GM21447 (cell line): ENCODE data around the gene KCNK3.

ENCODE experiments used
- ATAC-seq: cut with Tn5 transposase; IDR thresholded peaks from one replicate; pipeline ENCODE4 v1.9.1; 2021; ENCODE audit not compliant: unreplicated experiment

The KCNK3 gene

GRCh38 chr2:26711457-26712161, 19.1 kb downstream of the KCNK3 start:
- no peak for ATAC-seq

GRCh38 chr2:26712486-26713465, 20.3 kb downstream of the KCNK3 start:
- no peak for ATAC-seq

- ATAC-seq, result no peak
Observed at GRCh38 chr2:26715528-26716270, 23.2 kb downstream of the KCNK3 start.

GRCh38 chr2:26716340-26716739, 23.8 kb downstream of the KCNK3 start:
- ATAC-seq, result no peak

- no peak for ATAC-seq
Observed at GRCh38 chr2:26716769-26717168, 24.2 kb downstream of the KCNK3 start.

DNA sequence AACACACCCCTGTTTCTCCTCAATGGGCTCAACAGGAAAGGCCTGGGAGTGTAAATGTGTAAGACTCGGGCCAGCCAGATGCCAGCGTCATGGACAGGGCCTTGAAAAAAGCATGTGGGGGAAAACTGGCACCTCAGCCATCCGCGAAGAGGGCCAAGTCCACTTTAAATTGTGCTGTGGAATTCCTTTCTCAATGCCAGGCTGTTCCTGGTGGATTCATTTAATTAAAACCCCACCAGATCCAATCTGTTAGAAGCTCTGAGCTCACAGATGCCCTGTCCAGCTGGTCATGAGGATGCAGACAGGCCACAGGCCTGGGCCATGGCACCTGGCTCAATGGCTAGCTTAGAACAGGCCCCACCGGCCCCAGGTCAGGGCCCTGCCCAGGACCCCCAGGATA, 24.8 kb downstream of the KCNK3 start:
- ATAC-seq, result no peak

GRCh38 chr2:26718949-26719686, 26.6 kb downstream of the KCNK3 start:
- no peak for ATAC-seq

DNA sequence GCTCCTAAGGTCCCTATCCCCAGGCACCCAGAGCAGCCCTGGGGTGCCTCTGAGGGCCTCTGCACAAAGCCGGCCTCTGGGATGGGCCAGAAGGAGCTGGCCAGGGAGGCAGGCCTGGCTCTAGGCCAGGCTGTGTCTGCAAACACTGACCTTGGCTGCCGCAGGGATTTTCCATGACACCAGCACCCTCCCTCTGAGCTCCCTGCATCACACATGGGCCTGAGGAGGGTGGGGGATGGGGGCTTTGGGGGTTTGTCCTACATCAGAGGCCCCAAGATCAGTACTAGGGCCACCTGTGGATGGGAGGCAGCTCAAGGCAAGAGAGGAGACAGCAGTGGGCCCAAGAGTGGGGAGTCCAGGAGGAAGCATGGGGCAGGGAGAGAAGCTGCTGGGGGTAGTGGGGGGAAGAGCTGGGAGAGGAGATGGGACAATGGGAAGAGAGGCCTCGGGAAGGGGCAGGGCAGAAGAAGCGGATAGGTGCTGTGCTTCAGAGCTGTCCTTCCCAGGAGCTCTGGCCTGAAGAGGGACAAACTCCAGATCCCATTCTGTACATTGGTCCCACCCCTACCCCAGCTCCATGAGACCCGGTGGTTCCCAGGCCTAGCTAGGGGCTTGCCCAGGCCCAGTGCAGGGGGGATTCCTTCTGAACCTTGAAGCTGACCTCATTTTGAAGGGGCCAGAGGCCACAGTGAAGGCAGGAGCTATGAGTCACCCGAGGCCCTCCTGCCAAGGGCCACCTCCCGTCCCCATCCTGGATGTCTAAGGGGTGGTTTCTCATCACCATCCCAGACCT, 28.0 kb downstream of the KCNK3 start:
- no peak for ATAC-seq

DNA sequence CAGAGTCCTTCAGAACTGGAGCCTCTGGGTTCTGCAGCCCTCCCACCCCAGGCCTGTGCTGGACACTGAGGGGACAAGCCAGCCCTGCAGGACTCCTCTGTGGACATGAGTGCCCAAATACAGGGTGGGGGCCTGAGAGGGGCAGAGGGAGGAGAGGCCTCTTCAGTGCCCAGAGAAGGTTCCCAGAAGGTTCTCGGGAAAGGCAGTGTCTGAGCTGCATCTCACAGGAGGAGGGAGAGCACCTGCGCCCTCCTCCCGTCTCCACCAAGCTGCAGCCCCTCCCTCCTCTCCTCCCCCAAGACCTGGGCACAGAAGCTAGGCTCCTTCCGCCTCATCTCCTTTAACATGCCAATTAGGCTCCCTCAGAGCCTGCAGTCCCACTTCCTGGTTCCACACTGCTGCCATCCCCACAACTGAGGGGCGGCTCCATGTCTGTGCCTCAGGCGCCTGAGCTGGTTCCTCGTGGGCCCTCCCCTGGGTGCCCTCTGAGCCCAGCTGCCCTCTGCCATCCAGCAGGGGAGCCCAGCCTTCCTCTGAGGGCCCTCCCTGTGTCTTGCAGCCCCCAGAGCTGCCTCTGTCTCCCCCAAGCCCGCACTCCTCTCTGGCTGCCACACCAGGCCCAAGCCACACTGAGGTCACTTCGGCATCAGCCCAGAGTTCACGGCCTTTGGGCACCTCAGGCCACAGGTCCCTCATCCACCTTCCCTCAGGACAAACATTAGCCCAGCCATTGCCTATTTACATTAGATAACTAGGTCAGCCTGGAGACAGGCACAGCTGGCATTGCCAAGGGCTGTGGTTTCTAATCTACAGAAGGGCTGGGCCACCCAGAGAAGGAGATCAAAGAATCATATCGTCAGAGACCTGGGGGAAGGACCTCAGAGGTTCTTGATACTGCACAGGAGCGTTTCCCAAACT, 28.9 kb downstream of the KCNK3 start:
- no peak for ATAC-seq

- no peak for ATAC-seq
Observed at GRCh38 chr2:26722328-26722727, 29.8 kb downstream of the KCNK3 start.

DNA sequence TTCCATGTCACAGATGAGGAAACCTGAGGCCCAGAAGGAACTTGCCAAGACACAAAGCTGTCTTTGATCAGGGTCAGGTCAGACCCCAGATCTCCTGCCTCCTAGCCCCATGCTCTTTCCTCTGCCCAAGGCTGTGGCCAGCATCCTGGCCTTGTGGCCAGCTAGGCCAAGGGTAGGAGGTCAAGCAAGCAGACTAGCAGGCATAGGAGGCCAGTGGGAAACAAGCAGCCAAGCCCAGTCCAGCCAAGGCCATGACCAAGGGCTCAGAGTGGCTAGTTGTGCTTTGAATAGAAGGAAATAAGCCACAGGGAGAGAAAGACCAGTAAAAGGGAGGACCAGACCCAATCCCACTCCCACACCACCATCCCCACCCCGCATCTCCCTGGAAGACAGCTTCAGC, 30.4 kb downstream of the KCNK3 start:
- no peak for ATAC-seq

GRCh38 chr2:26723475-26723874, 31.0 kb downstream of the KCNK3 start:
- no peak for ATAC-seq

DNA sequence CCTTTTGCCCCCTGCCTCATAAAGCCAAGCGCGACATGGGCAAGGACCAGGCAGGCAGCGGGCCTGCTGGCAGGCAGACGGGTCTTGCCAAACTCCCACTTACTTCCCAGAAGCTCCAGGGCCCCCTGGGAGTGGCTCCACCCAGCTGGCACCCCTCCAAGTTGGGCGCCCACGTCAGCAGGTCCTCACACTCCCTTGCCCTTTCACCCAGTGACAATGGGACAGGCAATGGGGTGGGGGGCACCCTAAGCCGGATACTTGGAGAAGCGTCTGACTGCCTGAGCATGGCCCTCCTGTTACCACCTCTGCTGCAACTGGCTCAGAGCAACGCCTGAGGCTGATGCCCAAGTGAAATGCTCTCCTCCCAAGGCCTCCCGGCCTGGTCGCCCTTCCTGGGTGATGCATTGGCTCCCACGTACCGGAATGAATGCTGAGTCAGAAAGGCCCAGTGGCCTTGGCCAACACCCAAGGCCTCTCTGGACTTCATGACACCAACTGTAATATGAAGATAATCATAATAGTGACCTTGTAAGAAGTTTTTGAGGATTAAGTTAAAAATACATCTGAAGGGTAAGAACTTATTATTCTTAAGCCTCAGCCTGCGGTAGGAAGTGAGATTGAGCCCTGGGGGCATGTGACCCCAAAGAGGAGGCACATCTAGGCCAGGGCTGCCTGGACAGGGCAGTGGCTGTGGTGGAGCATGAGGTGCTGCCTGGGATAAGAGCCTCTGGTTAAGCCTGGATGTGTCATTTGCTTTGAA, 31.6 kb downstream of the KCNK3 start:
- no peak for ATAC-seq

GRCh38 chr2:26724784-26725520, 32.4 kb downstream of the KCNK3 start:
- no peak for ATAC-seq

GRCh38 chr2:26725521-26725820, 32.9 kb downstream of the KCNK3 start:
- no peak for ATAC-seq

DNA sequence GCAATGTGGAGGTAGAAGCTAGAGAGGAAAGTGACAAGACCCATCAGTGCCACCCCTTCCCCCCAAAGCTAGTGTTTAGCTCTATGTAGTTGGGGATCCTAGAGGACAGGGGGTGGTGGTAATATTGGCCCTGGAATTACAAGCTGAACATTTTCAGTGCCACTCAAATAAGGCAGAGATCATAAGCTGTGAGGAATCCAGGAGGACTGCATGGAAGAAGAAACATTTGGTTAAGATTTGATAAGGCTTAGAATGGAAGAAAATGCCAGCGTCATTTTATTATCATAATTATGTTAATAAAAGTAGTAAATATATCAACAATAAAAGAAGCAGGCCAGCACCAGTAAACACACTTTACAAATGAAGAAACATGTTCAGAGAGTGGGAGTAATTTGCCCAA, 33.7 kb downstream of the KCNK3 start:
- ATAC-seq, result no peak

- ATAC-seq, result no peak
Observed at GRCh38 chr2:26727641-26728561, 35.4 kb downstream of the KCNK3 start.
